Vagina (tissue), 2 donors: ENCODE results near the gene UBFD1. TPM values are rescaled to one million over a fixed set of nuclear protein-coding genes. Genes with fewer than 3 reads are reported as not detected.

ENCODE experiments used
- DNase-seq, 2 donors: peaks; one replicate each; pipeline ENCODE4 v3.0.0-alpha.2; 2017; ENCODE audit errors: extremely low spot score in 2 of 2
- H3K27ac ChIP-seq: fragments of 200-600 bp; sonication (generic); one replicate; pipeline ENCODE4 v1.5.1; 2019
- H3K27me3 ChIP-seq: fragments of 200-600 bp; sonication (generic); one replicate; pipeline ENCODE4 v1.5.1; 2019
- H3K36me3 ChIP-seq, 2 donors: fragments of 200-600 bp; sonication (generic); one replicate each; pipeline ENCODE4 v1.5.1; 2017 to 2019
- H3K4me1 ChIP-seq: fragments of 200-600 bp; sonication (generic); one replicate; pipeline ENCODE4 v1.5.1; 2019
- H3K4me3 ChIP-seq, 2 donors: fragments of 200-600 bp; sonication (generic); 1 replicate in 1 of 2; 2 replicates in 1 of 2; pipeline ENCODE4 v1.5.1; 2016 to 2019
- H3K9me3 ChIP-seq: fragments of 200-600 bp; sonication (generic); one replicate; pipeline ENCODE4 v1.5.1; 2019
- CTCF ChIP-seq, 3 experiments: fragments of 450-650 bp in 2 of 3; fragments of 200-600 bp in 1 of 3; sonication (generic) in 1 of 3; IDR thresholded peaks; one replicate each; pipeline ENCODE4 v1.5.1; 2017 to 2019; ENCODE audit warnings: antibody characterized with exemption in 3 of 3, mild to moderate bottlenecking in 2 of 3, moderate library complexity in 2 of 3
- POLR2A ChIP-seq, 2 donors: fragments of 450-650 bp; IDR thresholded peaks; one replicate each; pipeline ENCODE4 v1.6.1; 2017; ENCODE audit warnings: antibody characterized with exemption in 2 of 2, mild to moderate bottlenecking in 2 of 2, moderate library complexity in 2 of 2
- POLR2AphosphoS5 ChIP-seq, 2 donors: sonication (generic); formaldehyde crosslinking; IDR thresholded peaks; one replicate each; pipeline ENCODE4 v1.9.0; 2017; ENCODE audit warnings: antibody characterized with exemption in 2 of 2, mild to moderate bottlenecking in 2 of 2, low read depth in 1 of 2; ENCODE audit not compliant: insufficient read depth in 1 of 2
- intact Hi-C: fragments of 100-400 bp; cut with DNase I; formaldehyde crosslinking; loops from one replicate; pipeline ENCODE4 v1.15.1; 2023
- total RNA-seq: library from RNA; depleted of rRNA; stranded (reverse); fragments of >200 nt; gene quantifications from one replicate; pipeline ENCODE4 v1.2.3, GENCODE V29; 2016

The UBFD1 gene
- 57.2 TPM for total RNA-seq

GRCh38 chr16:23556881-23557778 is at the start of gene UBFD1, which contains the start of gene EARS2:
Gene UBFD1, plus strand, starts transcription at chr16:23557727. Its CDS starts 16 bp downstream, at chr16:23557743.
Gene EARS2, minus strand, starts transcription at chr16:23557350. Its CDS starts 7 bp downstream, at chr16:23557343.
- no peaks in the 10 kb centered on the region for H3K9me3 ChIP-seq
- H3K4me3 ChIP-seq, result peak within 1 kb of the TSS; percentile 78 to 86
- TF ChIP-seq CTCF (IDR thresholded peaks at IDR 0.05), result peak; percentile 65 to 91 (median 67)
- peak; percentile 92 to 96 for TF ChIP-seq POLR2AphosphoS5 (IDR thresholded peaks at IDR 0.05; ENCODE audit: insufficient read depth in 1 of 2, low read depth in 1 of 2)
- TF ChIP-seq POLR2A (IDR thresholded peaks at IDR 0.05), result no peak
- intact Hi-C loops, result no loop called here
- DNase-seq, result peak; percentile 97 to 98
- H3K4me1 ChIP-seq, result peaks cover 42% of the 10 kb centered on the region
- H3K27ac ChIP-seq, result peak within 1 kb of the TSS; percentile 91
- H3K27me3 ChIP-seq, result no peaks in the 10 kb centered on the region
- H3K36me3 ChIP-seq, result peaks cover 0 to 31% of the 10 kb centered on the region in 2 donors

- H3K4me3 ChIP-seq, result peak overlapping the region; percentile 89 to 98
- no peak for TF ChIP-seq POLR2A (IDR thresholded peaks at IDR 0.05)
- no peak for TF ChIP-seq CTCF (IDR thresholded peaks at IDR 0.05)
- TF ChIP-seq POLR2AphosphoS5 (IDR thresholded peaks at IDR 0.05; ENCODE audit: insufficient read depth in 1 of 2, low read depth in 1 of 2), result peak in 1 of 2 donors; percentile 6
- no peaks in the 10 kb centered on the region for H3K9me3 ChIP-seq
- H3K27ac ChIP-seq, result peak overlapping the region; percentile 93
- no peaks in the 10 kb centered on the region for H3K27me3 ChIP-seq
- intact Hi-C loops, result no loop called here
- peaks cover 55% of the 10 kb centered on the region for H3K4me1 ChIP-seq
- no peak for DNase-seq
- no peaks in the 10 kb centered on the region for H3K36me3 ChIP-seq
These were observed 48.7 kb upstream of the UBFD1 start for GRCh38 chr16:23508589-23509440.

GRCh38 chr16:23509441-23509754 is 48.1 kb upstream of the UBFD1 start:
- H3K9me3 ChIP-seq, result no peaks in the 10 kb centered on the region
- DNase-seq, result no peak
- intact Hi-C loops, result no loop called here
- peak overlapping the region; percentile 93 for H3K27ac ChIP-seq
- H3K4me3 ChIP-seq, result peak overlapping the region; percentile 89 to 98
- H3K4me1 ChIP-seq, result peaks cover 49% of the 10 kb centered on the region
- TF ChIP-seq POLR2AphosphoS5 (IDR thresholded peaks at IDR 0.05; ENCODE audit: insufficient read depth in 1 of 2, low read depth in 1 of 2) (no peak), CTCF (IDR thresholded peaks at IDR 0.05) (no peak)
- no peaks in the 10 kb centered on the region for H3K36me3 ChIP-seq
- no peaks in the 10 kb centered on the region for H3K27me3 ChIP-seq

- Histone ChIP-seq H3K27me3 (no peaks in the 10 kb centered on the region), H3K36me3 (no peaks in the 10 kb centered on the region), H3K9me3 (no peaks in the 10 kb centered on the region), H3K27ac (peak overlapping the region; percentile 93), H3K4me3 (peak overlapping the region; percentile 89 to 98), H3K4me1 (peaks cover 46% of the 10 kb centered on the region)
- intact Hi-C loops, result no loop called here
- TF ChIP-seq CTCF (IDR thresholded peaks at IDR 0.05) (no peak), POLR2A (IDR thresholded peaks at IDR 0.05) (no peak), POLR2AphosphoS5 (IDR thresholded peaks at IDR 0.05; ENCODE audit: insufficient read depth in 1 of 2, low read depth in 1 of 2) (no peak)
- DNase-seq, result no peak
These were observed 47.8 kb upstream of the UBFD1 start for GRCh38 chr16:23509782-23510163.
